ENCODE results near the gene NDE1. TPM values are rescaled to one million over a fixed set of nuclear protein-coding genes. Genes with fewer than 3 reads are reported as not detected.
"Not testable (repeated sequence)": the region's sequence is repeated elsewhere in the genome, so short reads cannot be mapped to it uniquely, and the experiment has no call there.

The NDE1 gene
- polyA plus RNA-seq, 2 of the 4 experiments (the other 2 are of a cell fraction) = 27.6 to 30.6 TPM

DNA sequence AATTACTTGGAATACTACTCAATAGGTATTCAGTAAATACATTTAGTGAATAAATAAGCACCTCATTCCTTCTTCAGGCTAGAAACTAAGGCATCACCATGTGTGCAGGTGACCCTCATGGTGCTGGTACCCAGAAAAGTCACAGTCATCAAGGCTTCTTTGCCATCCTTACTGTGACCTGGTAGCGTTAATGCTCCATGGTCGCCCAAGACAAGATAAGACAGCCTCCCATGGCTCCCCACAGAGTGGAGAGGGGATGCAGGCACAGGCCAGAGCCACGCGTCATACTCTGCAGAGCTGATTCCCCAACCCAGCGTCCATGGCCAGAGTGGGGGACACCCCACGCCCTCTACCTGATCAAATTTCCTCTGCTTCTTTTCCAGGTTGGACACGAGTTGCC is 73.8 kb downstream of the NDE1 start:
- no peak for TF ChIP-seq NPAS2 (CRISPR knock-in tag; IDR thresholded peaks at IDR 0.05; ENCODE audit: borderline replicate concordance)
- TF ChIP-seq RFX5 (IDR thresholded peaks at IDR 0.05) = no peak
- TF ChIP-seq, protein P1, sequence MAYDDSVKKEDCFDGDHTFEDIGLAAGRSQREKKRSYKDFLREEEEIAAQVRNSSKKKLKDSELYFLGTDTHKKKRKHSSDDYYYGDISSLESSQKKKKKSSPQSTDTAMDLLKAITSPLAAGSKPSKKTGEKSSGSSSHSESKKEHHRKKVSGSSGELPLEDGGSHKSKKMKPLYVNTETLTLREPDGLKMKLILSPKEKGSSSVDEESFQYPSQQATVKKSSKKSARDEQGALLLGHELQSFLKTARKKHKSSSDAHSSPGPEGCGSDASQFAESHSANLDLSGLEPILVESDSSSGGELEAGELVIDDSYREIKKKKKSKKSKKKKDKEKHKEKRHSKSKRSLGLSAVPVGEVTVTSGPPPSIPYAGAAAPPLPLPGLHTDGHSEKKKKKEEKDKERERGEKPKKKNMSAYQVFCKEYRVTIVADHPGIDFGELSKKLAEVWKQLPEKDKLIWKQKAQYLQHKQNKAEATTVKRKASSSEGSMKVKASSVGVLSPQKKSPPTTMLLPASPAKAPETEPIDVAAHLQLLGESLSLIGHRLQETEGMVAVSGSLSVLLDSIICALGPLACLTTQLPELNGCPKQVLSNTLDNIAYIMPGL (CRISPR knock-in tag; IDR thresholded peaks at IDR 0.05; ENCODE audit: borderline replicate concordance) = no peak
- no peak for TF ChIP-seq RNF2 (IDR thresholded peaks at IDR 0.05; ENCODE audit: borderline replicate concordance, low read depth)
- TF ChIP-seq SMC3 (IDR thresholded peaks at IDR 0.05) = no peak
- TF ChIP-seq HOXB5 (CRISPR knock-in tag; IDR thresholded peaks at IDR 0.05) = no peak
- TF ChIP-seq FOXS1 (CRISPR knock-in tag; IDR thresholded peaks at IDR 0.05) = no peak
- TF ChIP-seq GATA3 (IDR thresholded peaks at IDR 0.05; ENCODE audit: borderline replicate concordance) = no peak
- TF ChIP-seq KDM1A (IDR thresholded peaks at IDR 0.05; ENCODE audit: low read depth) = no peak
- TF ChIP-seq ZSCAN20 (CRISPR knock-in tag; IDR thresholded peaks at IDR 0.05) = no peak
- no peak for TF ChIP-seq JUNB (IDR thresholded peaks at IDR 0.05)
- no peak for TF ChIP-seq PHF8 (IDR thresholded peaks at IDR 0.05; ENCODE audit: borderline replicate concordance, low read depth)
- TF ChIP-seq HOXB13 (CRISPR knock-in tag; IDR thresholded peaks at IDR 0.05; ENCODE audit: low read depth) = no peak

DNA sequence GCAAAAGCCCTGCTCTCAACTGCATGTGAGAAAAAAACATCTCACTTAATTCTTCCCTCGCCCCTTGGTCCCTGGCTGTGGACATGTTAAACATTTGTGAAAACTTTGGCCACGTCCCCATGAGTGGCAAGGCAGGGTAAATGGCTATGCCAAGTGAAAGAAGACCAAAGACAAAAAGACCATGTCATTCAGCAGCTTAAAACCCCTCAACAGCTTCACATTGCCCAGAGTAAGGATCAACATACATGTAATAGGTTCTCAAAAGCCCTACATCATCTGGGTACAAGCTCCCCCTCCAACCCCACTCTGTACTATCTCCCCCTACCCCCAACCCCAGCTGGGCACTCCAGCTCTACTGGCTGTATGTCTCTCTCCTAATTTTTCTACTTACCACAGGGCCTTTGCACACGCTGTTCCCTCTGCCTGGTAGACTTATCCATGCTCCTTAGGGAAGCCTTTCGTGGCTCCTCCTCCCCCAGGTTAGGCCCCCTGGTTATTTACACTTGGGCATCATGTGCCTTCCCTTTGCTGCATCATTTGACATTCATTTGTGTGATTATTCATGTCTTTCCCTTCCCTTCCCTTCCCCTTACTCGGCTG is 75.7 kb downstream of the NDE1 start:
- FAIRE-seq (no peak), ATAC-seq (no peak), DNase-seq (ENCODE audit: low read depth in 1 of 2, low spot score in 1 of 2) (no peak)
- Histone ChIP-seq H3K4me1 (no peaks in the 10 kb centered on the region), H3K9me3 (no peaks in the 10 kb centered on the region), H3K4me2 (no peak overlapping the region), H3K27ac (no peak overlapping the region), H3K4me3 (no peak overlapping the region)
- WGBS (ENCODE audit: missing lambda C conversion rate) = 84% methylated on average over 5 of the region's 5 CpGs
- ChIA-PET POLR2A (no interaction called here), CTCF (interaction anchor here (0.6 to 1.3 kb wide), 2 partner anchors 13 to 27 kb away, joined by 3 read pairs; no protein-coding TSS in a partner anchor)
- TF ChIP-seq MAFK (IDR thresholded peaks at IDR 0.05; ENCODE audit: partially characterized antibody) = no peak
- TF ChIP-seq SMC3 (IDR thresholded peaks at IDR 0.05) = no peak
- TF ChIP-seq RARB (CRISPR knock-in tag; IDR thresholded peaks at IDR 0.05) = no peak
- TF ChIP-seq MAX (IDR thresholded peaks at IDR 0.05) = no peak
- TF ChIP-seq HOXB13 (CRISPR knock-in tag; IDR thresholded peaks at IDR 0.05; ENCODE audit: low read depth) = no peak
- TF ChIP-seq ZNF302 (CRISPR knock-in tag; IDR thresholded peaks at IDR 0.05) = no peak
- no peak for TF ChIP-seq FOSB (CRISPR knock-in tag; IDR thresholded peaks at IDR 0.05)
- no peak for TF ChIP-seq HEYL (CRISPR knock-in tag; IDR thresholded peaks at IDR 0.05)
- TF ChIP-seq TFCP2L1 (CRISPR knock-in tag; IDR thresholded peaks at IDR 0.05) = no peak
- no peak for TF ChIP-seq GATA3 (IDR thresholded peaks at IDR 0.05; ENCODE audit: borderline replicate concordance)
- no peak for TF ChIP-seq ATOH8 (CRISPR knock-in tag; IDR thresholded peaks at IDR 0.05; ENCODE audit: low read depth)

More for the DNA sequence above, 73.8 kb downstream of the NDE1 start:
- ATAC-seq (no peak), FAIRE-seq (no peak), DNase-seq (ENCODE audit: low read depth in 1 of 2, low spot score in 1 of 2) (no peak)
- Histone ChIP-seq H3K9me3 (no peaks in the 10 kb centered on the region), H3K4me2 (no peak overlapping the region), H3K4me3 (no peak overlapping the region), H3K27ac (no peak overlapping the region), H3K4me1 (no peaks in the 10 kb centered on the region)
- 91% methylated on average over 7 of the region's 7 CpGs for WGBS (ENCODE audit: missing lambda C conversion rate)
- CTCF ChIA-PET = interaction anchor here (0.8 to 1.7 kb wide), 2 partner anchors 16 to 19 kb away, joined by 4 to 5 read pairs; no protein-coding TSS in a partner anchor
- POLR2A ChIA-PET = no interaction called here

GRCh38 chr16:15726715-15727114 is 76.7 kb downstream of the NDE1 start:
- no peak for TF ChIP-seq FOSL2 (IDR thresholded peaks at IDR 0.05)
- no peak for TF ChIP-seq FOSL2 (CRISPR knock-in tag; IDR thresholded peaks at IDR 0.05)
- no peak for TF ChIP-seq CHD2 (IDR thresholded peaks at IDR 0.05; ENCODE audit: low read length, partially characterized antibody)
- TF ChIP-seq TFCP2L1 (CRISPR knock-in tag; IDR thresholded peaks at IDR 0.05) = no peak
- TF ChIP-seq, protein P2, sequence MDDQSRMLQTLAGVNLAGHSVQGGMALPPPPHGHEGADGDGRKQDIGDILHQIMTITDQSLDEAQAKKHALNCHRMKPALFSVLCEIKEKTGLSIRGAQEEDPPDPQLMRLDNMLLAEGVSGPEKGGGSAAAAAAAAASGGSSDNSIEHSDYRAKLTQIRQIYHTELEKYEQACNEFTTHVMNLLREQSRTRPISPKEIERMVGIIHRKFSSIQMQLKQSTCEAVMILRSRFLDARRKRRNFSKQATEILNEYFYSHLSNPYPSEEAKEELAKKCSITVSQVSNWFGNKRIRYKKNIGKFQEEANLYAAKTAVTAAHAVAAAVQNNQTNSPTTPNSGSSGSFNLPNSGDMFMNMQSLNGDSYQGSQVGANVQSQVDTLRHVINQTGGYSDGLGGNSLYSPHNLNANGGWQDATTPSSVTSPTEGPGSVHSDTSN (IDR thresholded peaks at IDR 0.05) = no peak
- TF ChIP-seq PHF8 (IDR thresholded peaks at IDR 0.05; ENCODE audit: borderline replicate concordance, low read depth) = no peak
- TF ChIP-seq SMC3 (IDR thresholded peaks at IDR 0.05) = no peak
- no peak for TF ChIP-seq ZNF302 (CRISPR knock-in tag; IDR thresholded peaks at IDR 0.05)
- TF ChIP-seq ESRRA (IDR thresholded peaks at IDR 0.05; ENCODE audit: borderline replicate concordance, low read length) = no peak
- no peak for TF ChIP-seq GATA3 (IDR thresholded peaks at IDR 0.05; ENCODE audit: borderline replicate concordance)
- no peak for TF ChIP-seq HEYL (CRISPR knock-in tag; IDR thresholded peaks at IDR 0.05)
- TF ChIP-seq JUN (IDR thresholded peaks at IDR 0.05) = no peak
- WGBS (ENCODE audit: missing lambda C conversion rate) = 93% methylated on average over 18 of the region's 18 CpGs
- no peaks in the 10 kb centered on the region for H3K9me3 ChIP-seq
- DNase-seq (ENCODE audit: low read depth in 1 of 2, low spot score in 1 of 2) (no peak), FAIRE-seq (no peak), ATAC-seq (no peak)
- H3K27ac ChIP-seq = no peak overlapping the region
- no peak overlapping the region for H3K4me3 ChIP-seq
- POLR2A ChIA-PET = no interaction called here
- H3K4me2 ChIP-seq = no peak overlapping the region
- CTCF ChIA-PET = interaction anchor here (0.7 to 1.3 kb wide), 3 partner anchors 12 to 29 kb away, joined by 3 to 4 read pairs (median 3); no protein-coding TSS in a partner anchor
- H3K4me1 ChIP-seq = no peaks in the 10 kb centered on the region

- H3K4me3 ChIP-seq; FAIRE-seq; ATAC-seq; H3K9me3 ChIP-seq; POLR2A ChIA-PET; H3K27ac ChIP-seq; H3K4me1 ChIP-seq; H3K4me2 ChIP-seq; DNase-seq (ENCODE audit: low read depth in 1 of 2, low spot score in 1 of 2): not testable (repeated sequence)
- CTCF ChIA-PET = interaction anchor here (0.6 to 1.8 kb wide), 4 partner anchors 17 to 395 kb away, joined by 3 to 4 read pairs (median 4); no protein-coding TSS in a partner anchor
- WGBS (ENCODE audit: missing lambda C conversion rate) = 95% methylated on average over 5 of the region's 5 CpGs
These were observed 77.7 kb downstream of the NDE1 start for GRCh38 chr16:15727697-15728096.

All from A549 (cell line).